ENCODE data around the gene OCA2. TPM values are rescaled to one million over a fixed set of nuclear protein-coding genes. Genes with fewer than 3 reads are reported as not detected.

Gene OCA2
- total and polyA plus RNA-seq, 2 donors from 2014 or later: 0.45 to 2.5 TPM

DNA sequence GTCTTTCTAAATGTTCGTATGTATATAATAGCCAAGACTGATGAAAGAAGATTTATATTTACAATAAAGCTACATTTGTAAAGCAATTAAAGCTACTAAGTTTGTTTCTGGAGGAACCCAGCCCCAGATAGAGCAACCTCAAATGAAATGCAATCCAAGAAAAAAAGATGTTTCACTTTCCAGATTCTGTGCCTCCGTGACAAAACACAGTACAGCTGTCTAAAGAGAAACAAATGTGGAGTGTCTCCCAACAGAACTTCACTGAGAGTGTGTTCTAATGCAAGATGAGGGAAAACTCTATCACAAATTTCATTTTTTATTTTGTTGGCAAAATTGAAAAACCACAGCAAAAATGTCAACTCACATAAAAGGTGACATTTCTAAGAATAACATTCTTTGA is 317.0 kb downstream of the OCA2 start:
- FAIRE-seq (no peak), DNase-seq (peak in 1 of 5 donors; percentile 57)
- intact Hi-C loops (cut with DNase I): no loop called here

GRCh38 chr15:27776501-27776900 is 322.6 kb downstream of the OCA2 start:
- H3K27ac ChIP-seq (ENCODE audit: low read depth in 2 of 2, low read length in 2 of 2): no peak overlapping the region

More for the DNA sequence above, 317.0 kb downstream of the OCA2 start:
- no peak for TF ChIP-seq CTCF (IDR thresholded peaks at IDR 0.05; ENCODE audit: borderline replicate concordance, extremely low read depth, insufficient read depth)
- no peaks in the 10 kb centered on the region for H3K27me3 ChIP-seq (ENCODE audit: control insufficient read depth, insufficient read depth, low read length)
- H3K27ac ChIP-seq (ENCODE audit: low read depth in 2 of 2, low read length in 2 of 2): no peak overlapping the region
- H3K36me3 ChIP-seq (ENCODE audit: control insufficient read depth in 2 of 3, insufficient read depth in 3 of 3, low read length in 3 of 3): no peaks in the 10 kb centered on the region
- H3K4me3 ChIP-seq (ENCODE audit: low read length in 3 of 3): no peak overlapping the region
- H3K4me1 ChIP-seq (ENCODE audit: control insufficient read depth in 2 of 3, insufficient read depth in 2 of 3, low read depth in 1 of 3, low read length in 3 of 3): no peaks in the 10 kb centered on the region
- H3K9ac ChIP-seq (ENCODE audit: low read length in 3 of 3): no peak overlapping the region
- H3K9me3 ChIP-seq (ENCODE audit: control insufficient read depth in 2 of 3, insufficient read depth in 1 of 3, low read length in 3 of 3): no peaks in the 10 kb centered on the region

DNA sequence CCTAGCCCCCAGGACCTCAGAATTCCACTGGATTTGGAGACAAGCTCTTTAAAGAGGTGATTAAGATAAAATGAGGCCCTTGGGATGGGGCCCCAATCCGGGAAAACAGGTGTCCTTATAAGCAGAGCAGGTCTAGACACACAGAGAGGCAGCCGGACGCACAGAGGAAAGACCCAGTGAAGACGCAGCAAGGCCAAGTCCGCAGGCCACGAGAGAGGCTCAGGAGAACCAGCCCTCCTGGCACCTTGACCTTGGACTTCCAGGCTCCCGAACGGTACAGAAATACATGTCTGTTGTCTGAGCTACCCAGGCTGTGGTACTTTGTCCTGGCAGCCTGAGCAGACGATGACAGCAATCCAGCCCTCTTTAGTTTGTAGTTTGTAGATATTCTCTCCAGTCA is 324.5 kb downstream of the OCA2 start:
- Histone ChIP-seq H3K27me3 (ENCODE audit: control insufficient read depth, insufficient read depth, low read length) (no peaks in the 10 kb centered on the region), H3K36me3 (ENCODE audit: control insufficient read depth in 2 of 3, insufficient read depth in 3 of 3, low read length in 3 of 3) (no peaks in the 10 kb centered on the region), H3K9ac (ENCODE audit: low read length in 3 of 3) (no peak overlapping the region), H3K27ac (ENCODE audit: low read depth in 2 of 2, low read length in 2 of 2) (no peak overlapping the region), H3K4me1 (ENCODE audit: control insufficient read depth in 2 of 3, insufficient read depth in 2 of 3, low read depth in 1 of 3, low read length in 3 of 3) (no peaks in the 10 kb centered on the region), H3K4me3 (ENCODE audit: low read length in 3 of 3) (no peak overlapping the region), H3K9me3 (ENCODE audit: control insufficient read depth in 2 of 3, insufficient read depth in 1 of 3, low read length in 3 of 3) (no peaks in the 10 kb centered on the region)
- FAIRE-seq (no peak), DNase-seq (no peak)
- TF ChIP-seq CTCF (IDR thresholded peaks at IDR 0.05; ENCODE audit: borderline replicate concordance, extremely low read depth, insufficient read depth): no peak
- intact Hi-C loops (cut with DNase I): no loop called here

More at GRCh38 chr15:27776501-27776900, 322.6 kb downstream of the OCA2 start:
- Histone ChIP-seq H3K4me1 (ENCODE audit: control insufficient read depth in 2 of 3, insufficient read depth in 2 of 3, low read depth in 1 of 3, low read length in 3 of 3) (no peaks in the 10 kb centered on the region), H3K9ac (ENCODE audit: low read length in 3 of 3) (no peak overlapping the region), H3K4me3 (ENCODE audit: low read length in 3 of 3) (no peak overlapping the region), H3K36me3 (ENCODE audit: control insufficient read depth in 2 of 3, insufficient read depth in 3 of 3, low read length in 3 of 3) (no peaks in the 10 kb centered on the region), H3K27me3 (ENCODE audit: control insufficient read depth, insufficient read depth, low read length) (no peaks in the 10 kb centered on the region), H3K9me3 (ENCODE audit: control insufficient read depth in 2 of 3, insufficient read depth in 1 of 3, low read length in 3 of 3) (no peaks in the 10 kb centered on the region)
- no peak for DNase-seq
- intact Hi-C loops (cut with DNase I): no loop called here
- FAIRE-seq: no peak
- no peak for TF ChIP-seq CTCF (IDR thresholded peaks at IDR 0.05; ENCODE audit: borderline replicate concordance, extremely low read depth, insufficient read depth)

GRCh38 chr15:27774191-27774590 is 324.9 kb downstream of the OCA2 start:
- Histone ChIP-seq H3K9ac (ENCODE audit: low read length in 3 of 3) (no peak overlapping the region), H3K27me3 (ENCODE audit: control insufficient read depth, insufficient read depth, low read length) (no peaks in the 10 kb centered on the region)

More at GRCh38 chr15:27774191-27774590, 324.9 kb downstream of the OCA2 start:
- H3K4me1 ChIP-seq (ENCODE audit: control insufficient read depth in 2 of 3, insufficient read depth in 2 of 3, low read depth in 1 of 3, low read length in 3 of 3): no peaks in the 10 kb centered on the region
- TF ChIP-seq CTCF (IDR thresholded peaks at IDR 0.05; ENCODE audit: borderline replicate concordance, extremely low read depth, insufficient read depth): no peak
- intact Hi-C loops (cut with DNase I): no loop called here
- no peak for FAIRE-seq
- no peaks in the 10 kb centered on the region for H3K36me3 ChIP-seq (ENCODE audit: control insufficient read depth in 2 of 3, insufficient read depth in 3 of 3, low read length in 3 of 3)
- H3K27ac ChIP-seq (ENCODE audit: low read depth in 2 of 2, low read length in 2 of 2): no peak overlapping the region
- no peak overlapping the region for H3K4me3 ChIP-seq (ENCODE audit: low read length in 3 of 3)
- no peaks in the 10 kb centered on the region for H3K9me3 ChIP-seq (ENCODE audit: control insufficient read depth in 2 of 3, insufficient read depth in 1 of 3, low read length in 3 of 3)
- no peak for DNase-seq
